ENCODE measurements around the gene TIFAB. TPM values are rescaled to one million over a fixed set of nuclear protein-coding genes. Genes with fewer than 3 reads are reported as not detected.

The TIFAB gene
- total RNA-seq, 2 experiments from 2014 or later = not detected

GRCh38 chr5:135489466-135490244 lies 37.5 kb upstream of the TIFAB start:
- CTCF ChIA-PET = interaction anchor here (0.6 to 1.8 kb wide), 6 partner anchors 19 to 62 kb away, joined by 3 to 5 read pairs (median 4); no protein-coding TSS in a partner anchor
- POLR2A ChIA-PET = no interaction called here
- intact Hi-C loops (cut with DNase I, micrococcal nuclease) = loop anchor here (2.0 to 5.0 kb wide), 3 partner anchors 45 to 57 kb away; partner anchors contain the start of gene NEUROG1 (in 1 of the 2)
- Mint-ChIP-seq H3K27me3 (peaks cover 76% of the 10 kb centered on the region), H3K36me3 (ENCODE audit: low read depth) (no peaks in the 10 kb centered on the region), H3K4me3 (no peak overlapping the region), H3K27ac (no peak overlapping the region), H3K9me3 (ENCODE audit: low read depth) (no peaks in the 10 kb centered on the region), H3K4me1 (peaks cover 8% of the 10 kb centered on the region)
- ATAC-seq = no peak
- DNase-seq = no peak

GRCh38 chr5:135488727-135489465 lies 36.7 kb upstream of the TIFAB start:
- H3K9me3 Mint-ChIP-seq (ENCODE audit: low read depth) = no peaks in the 10 kb centered on the region
- H3K4me1 Mint-ChIP-seq = peaks cover 8% of the 10 kb centered on the region
- CTCF ChIA-PET = interaction anchor here (1.1 to 1.2 kb wide), 2 partner anchors 61 to 62 kb away, joined by 3 read pairs; no protein-coding TSS in a partner anchor
- no peak for DNase-seq
- POLR2A ChIA-PET = no interaction called here
- no peak overlapping the region for H3K4me3 Mint-ChIP-seq
- intact Hi-C loops (cut with DNase I, micrococcal nuclease) = loop anchor here in 1 of 2 experiments (2.0 kb wide), 1 partner anchor 58 kb away; no protein-coding TSS in a partner anchor
- peaks cover 70% of the 10 kb centered on the region for H3K27me3 Mint-ChIP-seq
- no peak overlapping the region for H3K27ac Mint-ChIP-seq
- H3K36me3 Mint-ChIP-seq (ENCODE audit: low read depth) = no peaks in the 10 kb centered on the region
- ATAC-seq = no peak

DNA sequence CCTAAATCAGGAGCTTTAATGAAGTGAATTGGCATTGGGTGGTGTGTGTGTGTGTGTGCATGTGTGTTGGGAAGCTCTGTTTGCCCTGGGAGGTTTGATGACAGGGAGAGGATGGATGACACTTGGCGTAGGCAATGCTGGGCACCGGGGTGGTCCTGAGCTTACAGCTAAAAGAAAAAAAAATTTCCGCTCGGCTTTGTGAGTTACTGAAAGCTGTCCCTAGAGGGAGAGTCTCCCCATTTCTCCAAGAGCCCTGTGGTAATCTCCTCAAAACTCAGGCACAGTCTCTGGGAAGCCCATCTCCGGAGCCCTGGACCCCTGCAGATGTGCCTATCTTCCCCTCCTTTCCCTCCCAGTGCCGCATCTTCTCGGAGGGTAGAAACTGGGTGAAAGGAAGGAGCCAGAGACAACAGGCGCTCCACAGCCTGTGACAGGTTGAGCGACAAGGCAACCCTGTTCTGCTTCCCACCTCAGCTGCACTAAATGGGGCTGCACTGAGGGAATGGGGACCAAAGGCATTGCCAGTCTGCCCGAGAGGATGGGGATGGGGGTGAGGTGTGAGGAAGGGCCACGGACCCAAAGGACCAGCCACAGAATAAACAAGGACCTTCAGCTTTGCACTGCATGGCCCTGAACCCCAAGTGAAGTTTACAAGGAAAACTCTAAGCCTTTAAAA lies 35.8 kb upstream of the TIFAB start:
- intact Hi-C loops (cut with DNase I, micrococcal nuclease) = loop anchor here in 1 of 2 experiments (2.0 kb wide), 1 partner anchor 59 kb away; no protein-coding TSS in a partner anchor
- ChIA-PET CTCF (interaction anchor here (0.9 to 1.9 kb wide), 4 partner anchors 62 to 65 kb away, joined by 3 to 6 read pairs (median 3); no protein-coding TSS in a partner anchor), POLR2A (no interaction called here)
- no peak overlapping the region for H3K27ac Mint-ChIP-seq
- H3K36me3 Mint-ChIP-seq (ENCODE audit: low read depth) = no peaks in the 10 kb centered on the region
- peaks cover 8% of the 10 kb centered on the region for H3K4me1 Mint-ChIP-seq
- H3K9me3 Mint-ChIP-seq (ENCODE audit: low read depth) = no peaks in the 10 kb centered on the region
- no peak for DNase-seq
- no peak for ATAC-seq
- peaks cover 62% of the 10 kb centered on the region for H3K27me3 Mint-ChIP-seq
- H3K4me3 Mint-ChIP-seq = no peak overlapping the region

DNA sequence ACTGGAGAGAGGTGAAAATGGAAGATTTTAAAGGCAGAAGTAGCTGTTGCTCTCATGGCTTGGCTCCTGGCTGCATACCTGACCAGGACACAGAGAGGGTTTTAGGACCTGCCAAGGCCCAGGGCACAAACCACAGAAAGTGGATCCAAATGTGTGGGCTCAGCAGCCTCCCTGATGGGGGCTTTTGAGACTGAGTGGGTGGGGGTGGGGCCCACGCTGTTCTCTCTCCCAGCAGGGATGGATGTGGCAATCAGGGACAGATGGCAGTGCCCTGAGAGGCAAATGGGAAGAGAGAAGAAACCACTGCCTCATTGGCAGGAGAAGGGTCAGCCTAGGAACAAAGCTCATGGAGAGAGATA lies 34.9 kb upstream of the TIFAB start:
- intact Hi-C loops (cut with DNase I, micrococcal nuclease) = no loop called here
- ATAC-seq = no peak

DNA sequence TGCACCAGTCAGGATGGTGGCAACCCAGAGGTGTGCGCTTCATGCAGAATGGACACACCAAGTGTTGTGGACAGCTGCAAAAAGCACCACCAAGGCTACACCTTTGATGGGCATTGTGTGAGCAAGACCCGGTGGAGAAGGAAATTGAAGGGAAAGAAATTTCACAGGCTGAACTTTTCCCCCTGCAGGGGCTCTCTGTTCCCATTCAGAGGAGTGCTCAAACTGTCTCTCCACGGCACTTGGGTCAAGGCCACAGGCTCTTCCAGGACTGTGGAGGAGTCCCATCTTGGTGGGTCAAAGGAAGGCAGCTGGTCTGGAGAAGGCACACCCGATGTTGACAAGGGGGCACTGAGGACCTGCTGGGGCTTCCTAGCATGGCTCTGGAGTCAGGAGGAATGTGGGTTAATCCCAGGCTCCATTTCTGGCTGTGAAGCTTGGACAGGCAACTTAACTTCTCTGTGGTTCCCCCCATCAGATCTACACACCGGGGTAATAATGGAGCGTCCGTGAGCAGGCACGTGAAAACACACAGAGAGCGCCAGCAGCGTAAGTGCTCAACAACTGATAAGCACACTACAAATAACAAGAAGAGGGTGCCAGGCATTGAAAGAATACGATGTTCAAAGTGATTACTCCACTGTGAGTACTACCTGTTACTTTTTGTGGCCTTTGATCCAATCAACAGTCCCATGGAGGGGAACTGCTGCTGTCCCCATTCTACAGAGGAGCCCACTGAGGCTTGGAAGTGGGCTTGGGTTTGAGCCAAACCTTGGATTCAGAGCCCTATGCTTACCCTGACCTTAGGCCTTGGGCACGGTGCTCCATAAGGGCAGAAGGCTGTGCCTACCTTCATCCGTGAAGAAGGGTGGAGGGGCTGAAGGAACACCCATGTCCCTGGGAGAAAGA lies 34.2 kb upstream of the TIFAB start:
- CTCF ChIA-PET = interaction anchor here (0.7 to 1.9 kb wide), 3 partner anchors 24 to 80 kb away, joined by 3 to 6 read pairs (median 3); no protein-coding TSS in a partner anchor
- intact Hi-C loops (cut with DNase I, micrococcal nuclease) = no loop called here

More for the DNA sequence above, 34.9 kb upstream of the TIFAB start:
- H3K27me3 Mint-ChIP-seq = peaks cover 54% of the 10 kb centered on the region
- CTCF ChIA-PET = interaction anchor here (0.6 to 1.9 kb wide), 2 partner anchors 29 to 64 kb away, joined by 3 to 6 read pairs; no protein-coding TSS in a partner anchor
- H3K4me1 Mint-ChIP-seq = peaks cover 8% of the 10 kb centered on the region
- no peak overlapping the region for H3K4me3 Mint-ChIP-seq
- no peaks in the 10 kb centered on the region for H3K36me3 Mint-ChIP-seq (ENCODE audit: low read depth)
- H3K9me3 Mint-ChIP-seq (ENCODE audit: low read depth) = no peaks in the 10 kb centered on the region
- DNase-seq = no peak
- H3K27ac Mint-ChIP-seq = no peak overlapping the region
- POLR2A ChIA-PET = no interaction called here

GRCh38 chr5:135484674-135485086 lies 32.5 kb upstream of the TIFAB start:
- peaks cover 39% of the 10 kb centered on the region for H3K27me3 Mint-ChIP-seq
- no peaks in the 10 kb centered on the region for H3K36me3 Mint-ChIP-seq (ENCODE audit: low read depth)
- ChIA-PET POLR2A (no interaction called here), CTCF (interaction anchor here (1.4 kb wide), 1 partner anchor 76 kb away, joined by 3 read pairs; no protein-coding TSS in a partner anchor)
- no peak for ATAC-seq
- intact Hi-C loops (cut with DNase I, micrococcal nuclease) = no loop called here
- no peaks in the 10 kb centered on the region for H3K9me3 Mint-ChIP-seq (ENCODE audit: low read depth)
- DNase-seq = no peak
- H3K4me1 Mint-ChIP-seq = peaks cover 5% of the 10 kb centered on the region
- no peak overlapping the region for H3K27ac Mint-ChIP-seq
- no peak overlapping the region for H3K4me3 Mint-ChIP-seq

More for the DNA sequence above, 34.2 kb upstream of the TIFAB start:
- Mint-ChIP-seq H3K4me1 (peaks cover 8% of the 10 kb centered on the region), H3K36me3 (ENCODE audit: low read depth) (no peaks in the 10 kb centered on the region), H3K27ac (no peak overlapping the region), H3K9me3 (ENCODE audit: low read depth) (no peaks in the 10 kb centered on the region), H3K4me3 (no peak overlapping the region), H3K27me3 (peaks cover 54% of the 10 kb centered on the region)
- ATAC-seq = no peak
- POLR2A ChIA-PET = no interaction called here
- DNase-seq = no peak

DNA sequence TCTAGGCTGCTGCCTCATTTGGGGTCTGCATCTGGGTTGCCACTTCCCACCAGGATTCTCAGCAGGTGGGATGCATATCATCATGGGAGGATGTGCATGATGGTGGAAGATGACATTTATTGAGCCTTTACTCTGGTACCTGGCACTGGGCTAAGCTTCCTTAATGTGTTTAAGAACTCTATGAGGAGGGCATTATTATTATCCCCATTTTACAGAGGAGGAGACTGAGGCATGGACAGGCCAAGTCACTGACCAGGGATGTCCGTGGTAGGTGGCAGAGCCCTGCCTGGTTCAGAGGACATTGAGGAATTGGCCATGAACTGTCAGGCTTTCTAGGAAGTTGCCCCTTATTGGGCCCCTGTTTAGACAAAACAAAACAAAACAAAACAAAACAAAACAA lies 31.1 kb upstream of the TIFAB start:
- no peak overlapping the region for H3K27ac Mint-ChIP-seq
- no peaks in the 10 kb centered on the region for H3K9me3 Mint-ChIP-seq (ENCODE audit: low read depth)
- no peaks in the 10 kb centered on the region for H3K4me1 Mint-ChIP-seq
- H3K27me3 Mint-ChIP-seq = peaks cover 32% of the 10 kb centered on the region
- no peaks in the 10 kb centered on the region for H3K36me3 Mint-ChIP-seq (ENCODE audit: low read depth)
- DNase-seq (no peak), ATAC-seq (no peak)
- intact Hi-C loops (cut with DNase I, micrococcal nuclease) = no loop called here
- H3K4me3 Mint-ChIP-seq = no peak overlapping the region
- POLR2A ChIA-PET = no interaction called here
- CTCF ChIA-PET = interaction anchor here (0.7 kb wide), 1 partner anchor 18 kb away, joined by 3 read pairs; no protein-coding TSS in a partner anchor

- no peak for ATAC-seq
- ChIA-PET CTCF (interaction anchor here (0.7 to 0.8 kb wide), 3 partner anchors 18 to 25 kb away, joined by 3 to 4 read pairs (median 3); no protein-coding TSS in a partner anchor), POLR2A (no interaction called here)
- no peaks in the 10 kb centered on the region for H3K9me3 Mint-ChIP-seq (ENCODE audit: low read depth)
- no peak overlapping the region for H3K4me3 Mint-ChIP-seq
- no peaks in the 10 kb centered on the region for H3K4me1 Mint-ChIP-seq
- DNase-seq = no peak
- intact Hi-C loops (cut with DNase I, micrococcal nuclease) = no loop called here
- peaks cover 24% of the 10 kb centered on the region for H3K27me3 Mint-ChIP-seq
- no peaks in the 10 kb centered on the region for H3K36me3 Mint-ChIP-seq (ENCODE audit: low read depth)
- H3K27ac Mint-ChIP-seq = no peak overlapping the region
Measured at GRCh38 chr5:135482381-135482933, 30.3 kb upstream of the TIFAB start.

- no peaks in the 10 kb centered on the region for H3K4me1 Mint-ChIP-seq
- DNase-seq (no peak), ATAC-seq (no peak)
- H3K27me3 Mint-ChIP-seq = peaks cover 20% of the 10 kb centered on the region
- H3K4me3 Mint-ChIP-seq = no peak overlapping the region
- no peak overlapping the region for H3K27ac Mint-ChIP-seq
- CTCF ChIA-PET = interaction anchor here (0.7 to 0.8 kb wide), 2 partner anchors 19 to 24 kb away, joined by 3 to 4 read pairs; no protein-coding TSS in a partner anchor
- H3K9me3 Mint-ChIP-seq (ENCODE audit: low read depth) = no peaks in the 10 kb centered on the region
- intact Hi-C loops (cut with DNase I, micrococcal nuclease) = no loop called here
- no peaks in the 10 kb centered on the region for H3K36me3 Mint-ChIP-seq (ENCODE audit: low read depth)
- POLR2A ChIA-PET = no interaction called here
Measured at GRCh38 chr5:135481909-135482311, 29.8 kb upstream of the TIFAB start.

- H3K4me1 Mint-ChIP-seq = no peaks in the 10 kb centered on the region
- H3K27me3 Mint-ChIP-seq = peaks cover 17% of the 10 kb centered on the region
- H3K9me3 Mint-ChIP-seq (ENCODE audit: low read depth) = no peaks in the 10 kb centered on the region
- POLR2A ChIA-PET = no interaction called here
- intact Hi-C loops (cut with DNase I, micrococcal nuclease) = no loop called here
- H3K36me3 Mint-ChIP-seq (ENCODE audit: low read depth) = no peaks in the 10 kb centered on the region
- no peak overlapping the region for H3K4me3 Mint-ChIP-seq
- CTCF ChIA-PET = no interaction called here
- no peak overlapping the region for H3K27ac Mint-ChIP-seq
- ATAC-seq (no peak), DNase-seq (no peak)
Measured at GRCh38 chr5:135481387-135481786, 29.2 kb upstream of the TIFAB start.

Measured in activated CD4-positive, alpha-beta T cell treated with anti-CD3 and anti-CD28 coated beads for 36 hours (primary cell).